A549 (cell line): ENCODE results near the gene MAP3K4.

Experiments
- BHLHE40 ChIP-seq: IDR thresholded peaks from 2 replicates; pipeline ENCODE4 v1.6.1; 2012; ENCODE audit warnings: low read depth, low read length, inconsistent platforms
- CHD2 ChIP-seq: fragments of 150-350 bp; IDR thresholded peaks from 2 replicates; pipeline ENCODE4 v1.6.1; 2014; ENCODE audit warnings: low read length; ENCODE audit not compliant: partially characterized antibody
- HOXB5 ChIP-seq: fragments of 250-450 bp; sonication (Bioruptor Pico); IDR thresholded peaks from 2 replicates; pipeline ENCODE4 v1.5.0; 2020; ENCODE audit warnings: mild to moderate bottlenecking, moderate library complexity
- JUNB ChIP-seq: fragments of >200 bp; sonication (Bioruptor Twin); formaldehyde crosslinking; IDR thresholded peaks from 2 replicates; pipeline ENCODE4 v1.6.1; 2016
- NR3C1 ChIP-seq: fragments of >200 bp; sonication (Bioruptor Twin); formaldehyde crosslinking; IDR thresholded peaks from 3 replicates; pipeline ENCODE4 v1.6.1; 2017
- POLR2AphosphoS2 ChIP-seq: conservative IDR thresholded peaks from 2 replicates; pipeline ENCODE4 v1.6.1; 2012; ENCODE audit warnings: low read length, improper control_type of control experiment, inconsistent platforms
- RCOR1 ChIP-seq: fragments of 150-350 bp; IDR thresholded peaks from 2 replicates; pipeline ENCODE4 v1.6.1; 2014; ENCODE audit warnings: antibody characterized with exemption, low read length, low read depth
- RFX5 ChIP-seq: fragments of 450-650 bp; IDR thresholded peaks from 2 replicates; pipeline ENCODE4 v1.7.1; 2014; ENCODE audit warnings: antibody characterized with exemption, mild to moderate bottlenecking, moderate library complexity
- SMC3 ChIP-seq: fragments of >200 bp; sonication (Bioruptor Twin); formaldehyde crosslinking; IDR thresholded peaks from 3 replicates; pipeline ENCODE4 v1.6.1; 2018; ENCODE audit warnings: inconsistent platforms
- ZNF302 ChIP-seq: fragments of 250-450 bp; sonication (Bioruptor Pico); IDR thresholded peaks from 2 replicates; pipeline ENCODE4 v1.9.0; 2021; ENCODE audit warnings: inconsistent platforms, mild to moderate bottlenecking, moderate library complexity
- TF ChIP-seq, protein P1 (sequence below): fragments of >200 bp; sonication (Bioruptor Twin); formaldehyde crosslinking; IDR thresholded peaks from 3 replicates; pipeline ENCODE4 v1.5.1; 2016

DNA sequence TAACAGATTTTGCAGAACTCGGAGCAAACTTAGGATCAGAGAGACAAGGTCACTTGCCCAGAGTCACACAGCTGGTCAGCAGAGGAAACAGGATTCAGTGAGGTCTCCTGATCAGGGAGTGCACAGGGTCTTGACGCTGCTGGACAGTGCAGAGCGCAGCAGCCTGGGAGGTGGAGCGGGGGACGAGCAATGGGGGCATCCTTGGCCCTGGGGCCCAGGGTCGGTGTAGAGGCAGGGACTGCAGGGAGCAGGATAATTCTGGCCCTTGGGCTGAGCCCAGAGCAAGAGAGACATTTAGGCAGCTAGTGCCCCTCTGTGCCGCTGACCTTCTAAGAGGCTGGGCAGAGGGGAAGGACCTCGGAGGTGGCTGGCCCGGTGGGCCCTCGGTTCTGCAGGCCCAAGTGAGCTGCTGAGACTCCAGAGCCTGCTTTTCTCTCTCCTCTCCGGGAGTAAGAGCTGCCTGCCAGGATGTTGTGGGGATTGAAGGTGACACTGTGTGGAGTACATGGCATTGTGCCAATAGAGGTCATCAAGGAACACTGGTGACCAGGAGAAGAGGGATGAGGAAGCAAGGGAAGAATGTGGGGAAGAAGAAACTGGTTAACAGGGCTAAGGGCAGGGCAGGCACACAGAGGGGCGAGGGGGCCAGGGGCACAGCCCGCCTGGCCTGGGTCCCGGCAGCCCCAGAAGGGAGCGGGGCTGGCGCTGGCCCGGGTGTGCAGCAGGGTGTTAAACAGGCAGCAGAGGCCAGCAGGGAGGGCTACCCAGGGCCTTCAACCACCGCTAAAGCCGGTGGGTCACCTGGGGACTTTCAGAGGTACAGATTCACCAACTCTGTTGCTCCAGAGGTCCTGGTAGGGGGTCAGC, 160.3 kb downstream of the MAP3K4 start:
- TF ChIP-seq BHLHE40 (no peak), SMC3 (no peak), RFX5 (no peak), POLR2AphosphoS2 (no peak), RCOR1 (no peak), NR3C1 (no peak), CHD2 (no peak), ZNF302 (no peak), HOXB5 (CRISPR knock-in tag) (no peak), JUNB (no peak)
- TF ChIP-seq, protein P1, sequence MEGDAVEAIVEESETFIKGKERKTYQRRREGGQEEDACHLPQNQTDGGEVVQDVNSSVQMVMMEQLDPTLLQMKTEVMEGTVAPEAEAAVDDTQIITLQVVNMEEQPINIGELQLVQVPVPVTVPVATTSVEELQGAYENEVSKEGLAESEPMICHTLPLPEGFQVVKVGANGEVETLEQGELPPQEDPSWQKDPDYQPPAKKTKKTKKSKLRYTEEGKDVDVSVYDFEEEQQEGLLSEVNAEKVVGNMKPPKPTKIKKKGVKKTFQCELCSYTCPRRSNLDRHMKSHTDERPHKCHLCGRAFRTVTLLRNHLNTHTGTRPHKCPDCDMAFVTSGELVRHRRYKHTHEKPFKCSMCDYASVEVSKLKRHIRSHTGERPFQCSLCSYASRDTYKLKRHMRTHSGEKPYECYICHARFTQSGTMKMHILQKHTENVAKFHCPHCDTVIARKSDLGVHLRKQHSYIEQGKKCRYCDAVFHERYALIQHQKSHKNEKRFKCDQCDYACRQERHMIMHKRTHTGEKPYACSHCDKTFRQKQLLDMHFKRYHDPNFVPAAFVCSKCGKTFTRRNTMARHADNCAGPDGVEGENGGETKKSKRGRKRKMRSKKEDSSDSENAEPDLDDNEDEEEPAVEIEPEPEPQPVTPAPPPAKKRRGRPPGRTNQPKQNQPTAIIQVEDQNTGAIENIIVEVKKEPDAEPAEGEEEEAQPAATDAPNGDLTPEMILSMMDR, result no peak
